K562 (cell line): Measurements from ENCODE around the gene E2F2. TPM values are rescaled to one million over a fixed set of nuclear protein-coding genes. Genes with fewer than 3 reads are reported as not detected.

Source experiments
- ATF4 ChIP-seq: fragments of 450-650 bp; formaldehyde crosslinking; IDR thresholded peaks from 2 replicates; pipeline ENCODE4 v1.4.0; 2022; ENCODE audit warnings: mild to moderate bottlenecking, moderate library complexity
- BRD9 ChIP-seq: fragments of 450-650 bp; IDR thresholded peaks from 2 replicates; pipeline ENCODE4 v1.6.1; 2018; ENCODE audit warnings: low read depth; ENCODE audit not compliant: partially characterized antibody
- CHAMP1 ChIP-seq: fragments of 450-650 bp; IDR thresholded peaks from 2 replicates; pipeline ENCODE4 v1.6.1; 2016; ENCODE audit warnings: mild to moderate bottlenecking
- ELK3 ChIP-seq: fragments of 450-650 bp; formaldehyde crosslinking; IDR thresholded peaks from 2 replicates; pipeline ENCODE4 v1.4.0; 2020; ENCODE audit warnings: mild to moderate bottlenecking
- HNRNPK ChIP-seq: fragments of 200-400 bp; formaldehyde crosslinking; IDR thresholded peaks from one replicate; pipeline ENCODE4 v1.6.1; 2018; ENCODE audit warnings: mild to moderate bottlenecking, low read depth, low read length; ENCODE audit not compliant: poor library complexity, severe bottlenecking
- HNRNPUL1 ChIP-seq: fragments of 200-400 bp; formaldehyde crosslinking; IDR thresholded peaks from 2 replicates; pipeline ENCODE4 v1.6.1; 2017; ENCODE audit warnings: low read length
- MAZ ChIP-seq, 2 experiments: fragments of 450-650 bp in 1 of 2; sonication (generic) in 1 of 2; formaldehyde crosslinking; IDR thresholded peaks in 1 of 2; conservative IDR thresholded peaks in 1 of 2; 2 replicates each; pipeline versions ENCODE4 v1.4.0 to v1.5.0; 2020; ENCODE audit warnings: mild to moderate bottlenecking in 1 of 2, missing genetic modification reagents in 1 of 2
- MYC ChIP-seq, 2 experiments: fragments of 250-450 bp in 1 of 2; sonication (Bioruptor Pico) in 1 of 2; IDR thresholded peaks; 2 replicates each; pipeline versions ENCODE4 v1.5.1 to v1.6.1; 2012 to 2021; ENCODE audit warnings: low read depth in 2 of 2, borderline replicate concordance in 1 of 2, improper control_type of control experiment in 1 of 2, low read length in 1 of 2, mild to moderate bottlenecking in 1 of 2, moderate library complexity in 1 of 2
- NFE2 ChIP-seq: IDR thresholded peaks from 2 replicates; pipeline ENCODE4 v1.6.1; 2014; ENCODE audit warnings: antibody characterized with exemption, low read depth
- PCBP2 ChIP-seq: fragments of 200-400 bp; formaldehyde crosslinking; IDR thresholded peaks from 2 replicates; pipeline ENCODE4 v1.6.1; 2018; ENCODE audit warnings: low read length, low read depth, mild to moderate bottlenecking, moderate library complexity; ENCODE audit not compliant: poor library complexity, severe bottlenecking
- PHTF2 ChIP-seq: fragments of 250-450 bp; sonication (Bioruptor Pico); IDR thresholded peaks from 2 replicates; pipeline ENCODE4 v1.5.0; 2021; ENCODE audit warnings: mild to moderate bottlenecking
- POLR2G ChIP-seq: fragments of 200-400 bp; formaldehyde crosslinking; IDR thresholded peaks from 2 replicates; pipeline ENCODE4 v1.6.1; 2017; ENCODE audit warnings: low read depth, mild to moderate bottlenecking, antibody characterized with exemption, low read length, moderate library complexity
- RFX1 ChIP-seq: fragments of 450-650 bp; IDR thresholded peaks from 2 replicates; pipeline ENCODE4 v1.6.1; 2016; ENCODE audit warnings: mild to moderate bottlenecking, moderate library complexity
- SETDB1 ChIP-seq: IDR thresholded peaks from one replicate; pipeline ENCODE4 v1.6.1; 2012; ENCODE audit warnings: low read length, control low read depth, inconsistent platforms
- SRSF9 ChIP-seq: fragments of 200-400 bp; formaldehyde crosslinking; IDR thresholded peaks from 2 replicates; pipeline ENCODE4 v1.6.1; 2017; ENCODE audit warnings: low read depth, low read length, borderline replicate concordance
- TFAM ChIP-seq: fragments of 250-450 bp; sonication (Bioruptor Pico); conservative IDR thresholded peaks from 2 replicates; pipeline ENCODE4 v1.5.0; 2021; ENCODE audit warnings: mild to moderate bottlenecking, moderate library complexity
- XRCC4 ChIP-seq: IDR thresholded peaks from one replicate; pipeline ENCODE4 v1.6.1; 2011; ENCODE audit not compliant: insufficient read depth, insufficient read length; ENCODE audit errors: extremely low read depth
- ZNF12 ChIP-seq: sonication (generic); formaldehyde crosslinking; IDR thresholded peaks from 2 replicates; pipeline ENCODE4 v1.4.0; 2020; ENCODE audit warnings: mild to moderate bottlenecking, missing genetic modification reagents
- ZNF436 ChIP-seq: fragments of 250-450, 450-650 bp; sonication (Bioruptor Pico); formaldehyde crosslinking; IDR thresholded peaks from 2 replicates; pipeline ENCODE4 v1.7.0; 2020; ENCODE audit warnings: mild to moderate bottlenecking
- ZNF668 ChIP-seq: fragments of 250-450 bp; sonication (Bioruptor Pico); IDR thresholded peaks from 2 replicates; pipeline ENCODE4 v1.8.0; 2022; ENCODE audit warnings: mild to moderate bottlenecking, inconsistent platforms
- ZNF740 ChIP-seq, 3 experiments: fragments of 200-800 bp in 1 of 3; sonication (Bioruptor generic) in 1 of 3; sonication (generic) in 1 of 3; formaldehyde crosslinking in 1 of 3; IDR thresholded peaks; 2 replicates each; pipeline versions ENCODE4 v1.6.1 to v1.8.0; 2016 to 2022; ENCODE audit warnings: mild to moderate bottlenecking in 2 of 3, missing compliant biosample characterization in 2 of 3, missing genetic modification characterization in 2 of 3, missing genetic modification reagents in 1 of 3
- ZNF79 ChIP-seq: fragments of 250-450 bp; sonication (Bioruptor Pico); IDR thresholded peaks from 2 replicates; pipeline ENCODE4 v1.4.0; 2020; ENCODE audit warnings: low read depth, mild to moderate bottlenecking, moderate library complexity
- polyA plus RNA-seq, 8 experiments: library from polyadenylated mRNA; depleted of rRNA in 4 of 8; stranded (reverse) in 5 of 8; unstranded in 3 of 8; fragments of >200 nt; fragmentation: Nextera tagmentation in 2 of 8; fragmentation: Illumina TruSeq in 1 of 8; extraction: Ambion mirVana in 2 of 8; extraction: Trizol in 1 of 8; gene quantifications; 2 replicates each; pipeline versions ENCODE4 v1.2.1 to v1.2.3, GENCODE V29; 2011 to 2014; ENCODE audit warnings: inconsistent platforms in 1 of 8, missing spikeins in 1 of 8
- total RNA-seq, 7 experiments: library from RNA; depleted of rRNA in 6 of 7; stranded (reverse); fragments of >200 nt in 6 of 7; fragmentation: Illumina TruSeq in 2 of 7; extraction: Trizol in 2 of 7; gene quantifications; 2 replicates each; pipeline versions ENCODE4 v1.2.1 to v1.2.3, GENCODE V29; 2011 to 2021; ENCODE audit warnings: low replicate concordance in 1 of 7

The E2F2 gene
- total and polyA plus RNA-seq, 9 of the 15 experiments (the other 6 are each of a cell fraction or from before 2014, with no cell fraction given), result 3.1 to 25.3 (median 11.4) TPM

- TF ChIP-seq BRD9 (peak; percentile 33), MAZ (CRISPR knock-in tag; conservative IDR thresholded peaks at IDR 0.05 in 1 of 2, IDR thresholded peaks at IDR 0.05 in 1 of 2) (peak; percentile 90 to 93), PCBP2 (no peak), ZNF668 (no peak), MYC (IDR thresholded peaks at IDR 0.05; ENCODE audit: low read depth, low read length) (peak; percentile 94), MYC (CRISPR knock-in tag; IDR thresholded peaks at IDR 0.05; ENCODE audit: borderline replicate concordance, low read depth) (no peak; the same call in 1 of the 2 replicates), HNRNPUL1 (no peak), ZNF436 (CRISPR knock-in tag) (no peak), SRSF9 (no peak), NFE2 (no peak), RFX1 (no peak), ELK3 (no peak), ZNF740 (CRISPR knock-in tag; IDR thresholded peaks at IDR 0.05) (peak; percentile 87), ZNF740 (tag; IDR thresholded peaks at IDR 0.05) (peak in 1 of 2 experiments; percentile 55; a peak in 2 of 4 replicates), ATF4 (no peak), SETDB1 (no peak), CHAMP1 (no peak), PHTF2 (CRISPR knock-in tag) (no peak), TFAM (no peak), ZNF79 (CRISPR knock-in tag) (no peak), XRCC4 (no peak), POLR2G (peak; percentile 91), ZNF12 (no peak), HNRNPK (no peak)
Measured at GRCh38 chr1:23554481-23555269, 23.6 kb upstream of the E2F2 start (continued).
